K562 (cell line): Measurements from ENCODE around the gene PPEF2. TPM values are rescaled to one million over a fixed set of nuclear protein-coding genes. Genes with fewer than 3 reads are reported as not detected.
A peak's percentile ranks its signal among the peaks of the same experiment; 100 is the strongest.

Experiments used
- ATAC-seq: fragments of 200-7000 bp; cut with Tn5 transposase; 3 replicates; pipeline ENCODE4 v1.9.1; 2020; ENCODE audit warnings: moderate library complexity
- BruUV-seq: library from RNA; stranded (reverse); fragments of 400-500 nt; replicated peaks from 2 replicates; lab custom pipeline; 2021; lab: Mats Ljungman, UMichigan
- CTCF ChIA-PET: fragments of 300-600 bp; formaldehyde crosslinking; extraction: SDS; loops from one replicate; lab custom pipeline; 2021; ENCODE audit warnings: low intra/inter-chr PET ratio; lab: Yijun Ruan, JAX
- POLR2A ChIA-PET: fragments of 300-600, 350-650 bp; sonication (Branson Sonifier 250); formaldehyde crosslinking; extraction: SDS; loops from one replicate; lab custom pipeline; 2021; ENCODE audit warnings: antibody characterized with exemption, inconsistent platforms; lab: Yijun Ruan, JAX
- DNase-seq, 4 experiments: peaks; one replicate each; pipeline versions ENCODE4 v3.0.0 to v3.0.0-alpha.2; 2011 to 2018; ENCODE audit warnings: low spot score in 3 of 4, mixed read lengths in 3 of 4; ENCODE audit errors: extremely low read depth in 1 of 4
- FAIRE-seq: peaks from 2 replicates; lab custom pipeline; 2011; peaks lifted over from hg19 to GRCh38; lab: Jason Lieb, UNC
- H2AFZ ChIP-seq: 2 replicates; pipeline ENCODE4 v1.6.0; 2011; ENCODE audit warnings: low read depth, low read length, control low read depth, inconsistent platforms
- H3K27ac ChIP-seq: fragments of 200-600 bp; 3 replicates; pipeline ENCODE4 v1.8.0; 2011; ENCODE audit warnings: low read depth, mild to moderate bottlenecking, control low read depth, inconsistent platforms, low read length, moderate library complexity, mixed read lengths; ENCODE audit errors: extremely low read depth
- H3K27me3 ChIP-seq, 2 experiments: fragments of 300-600 bp in 1 of 2; 2 replicates in 1 of 2; 3 replicates in 1 of 2; pipeline versions ENCODE4 v1.6.0 to v1.8.0; 2011; ENCODE audit warnings: inconsistent platforms in 2 of 2, low read length in 2 of 2, mild to moderate bottlenecking in 1 of 2, mixed read lengths in 1 of 2, moderate library complexity in 1 of 2; ENCODE audit not compliant: control insufficient read depth in 2 of 2, insufficient read depth in 2 of 2
- H3K36me3 ChIP-seq: fragments of 300-600 bp; 3 replicates; pipeline ENCODE4 v1.8.0; 2011; ENCODE audit warnings: mild to moderate bottlenecking, low read length, inconsistent platforms; ENCODE audit not compliant: control insufficient read depth, insufficient read depth
- H3K4me1 ChIP-seq, 2 experiments: fragments of 200-600 bp in 1 of 2; replicated peaks in 1 of 2; 2 replicates in 1 of 2; 3 replicates in 1 of 2; pipeline versions ENCODE4 v1.5.1 to v1.8.0; 2011; ENCODE audit warnings: inconsistent platforms in 2 of 2, low read length in 2 of 2, mild to moderate bottlenecking in 1 of 2, mixed read lengths in 1 of 2, moderate library complexity in 1 of 2; ENCODE audit not compliant: control insufficient read depth in 2 of 2, insufficient read depth in 2 of 2
- H3K4me2 ChIP-seq: 2 replicates; pipeline ENCODE4 v1.6.1; 2011; ENCODE audit warnings: low read length, control low read depth, inconsistent platforms, mixed read lengths; ENCODE audit not compliant: insufficient read depth
- H3K4me3 ChIP-seq: fragments of 200-600 bp; sonication (generic), shearing (Covaris generic); 2 replicates; pipeline ENCODE4 v1.5.1; 2016; ENCODE audit warnings: control low read depth, inconsistent platforms
- H3K79me2 ChIP-seq: fragments of 200-600 bp; 3 replicates; pipeline ENCODE4 v1.8.0; 2011; ENCODE audit warnings: low read length, inconsistent platforms; ENCODE audit not compliant: control insufficient read depth, insufficient read depth
- H3K9ac ChIP-seq, 2 experiments: 2 replicates each; pipeline versions ENCODE4 v1.6.0 to v1.6.1; 2011; ENCODE audit warnings: low read depth in 2 of 2, low read length in 2 of 2, control low read depth in 1 of 2, inconsistent platforms in 1 of 2, mild to moderate bottlenecking in 1 of 2, mixed read lengths in 1 of 2; ENCODE audit not compliant: insufficient read depth in 1 of 2
- H3K9me1 ChIP-seq: one replicate; pipeline ENCODE4 v1.6.0; 2011; ENCODE audit warnings: inconsistent platforms, mild to moderate bottlenecking, low read length, moderate library complexity; ENCODE audit not compliant: control insufficient read depth, insufficient read depth
- H3K9me3 ChIP-seq: replicated peaks from 2 replicates; pipeline ENCODE4 v1.5.1; 2011; ENCODE audit warnings: low read depth, low read length, inconsistent platforms; ENCODE audit not compliant: control insufficient read depth, insufficient read depth
- H4K20me1 ChIP-seq: replicated peaks from 2 replicates; pipeline ENCODE4 v1.6.1; 2011; ENCODE audit warnings: low read length, inconsistent platforms, mixed read lengths; ENCODE audit not compliant: control insufficient read depth, insufficient read depth
- BRF1 ChIP-seq: IDR thresholded peaks from 3 replicates; pipeline ENCODE4 v1.6.1; 2011; ENCODE audit warnings: borderline replicate concordance, mild to moderate bottlenecking; ENCODE audit not compliant: insufficient read length; ENCODE audit errors: extremely low read depth
- GABPB1 ChIP-seq: sonication (generic); formaldehyde crosslinking; IDR thresholded peaks from 2 replicates; pipeline ENCODE4 v1.8.0; 2022; ENCODE audit warnings: mild to moderate bottlenecking, missing genetic modification reagents
- GTF2A2 ChIP-seq: IDR thresholded peaks from 2 replicates; pipeline ENCODE4 v1.6.1; 2016; ENCODE audit warnings: mild to moderate bottlenecking, missing genetic modification characterization, missing compliant biosample characterization
- PCBP2 ChIP-seq: fragments of 200-400 bp; formaldehyde crosslinking; IDR thresholded peaks from 2 replicates; pipeline ENCODE4 v1.6.1; 2018; ENCODE audit warnings: low read length, low read depth, mild to moderate bottlenecking, moderate library complexity; ENCODE audit not compliant: poor library complexity, severe bottlenecking
- PHB2 ChIP-seq: fragments of 450-650 bp; IDR thresholded peaks from 2 replicates; pipeline ENCODE4 v1.6.1; 2017; ENCODE audit warnings: low read depth
- PTRF ChIP-seq: fragments of 450-650 bp; IDR thresholded peaks from 2 replicates; pipeline ENCODE4 v1.6.1; 2016; ENCODE audit warnings: mild to moderate bottlenecking, missing genetic modification characterization, missing compliant biosample characterization
- ZBTB43 ChIP-seq: sonication (generic); formaldehyde crosslinking; IDR thresholded peaks from 2 replicates; pipeline ENCODE4 v1.8.0; 2023; ENCODE audit warnings: mild to moderate bottlenecking, missing genetic modification reagents
- ZNF165 ChIP-seq: fragments of 250-450 bp; sonication (Bioruptor Pico); IDR thresholded peaks from 2 replicates; pipeline ENCODE4 v1.4.0; 2020; ENCODE audit warnings: borderline replicate concordance
- WGBS: fragments of 100-300 bp; shearing (Covaris generic); methylation state at CpG from one replicate; pipeline ENCODE4 v1.1.6; 2016; ENCODE audit warnings: low coverage, mixed read lengths; ENCODE audit not compliant: insufficient coverage; ENCODE audit errors: missing lambda C conversion rate; 5-methylcytosine and 5-hydroxymethylcytosine counted together
- in situ Hi-C: fragments of 300-500 bp; cut with MboI; formaldehyde crosslinking; loops from 4 replicates; pipeline ENCODE4 v1.15.0; 2018; ENCODE audit warnings: inconsistent platforms, mixed read lengths
- intact Hi-C: fragments of 100-400 bp; cut with micrococcal nuclease; formaldehyde crosslinking; loops from 2 replicates; pipeline ENCODE4 v1.14.2; 2022
- polyA plus RNA-seq, 8 experiments: library from polyadenylated mRNA; depleted of rRNA in 4 of 8; stranded (reverse) in 5 of 8; unstranded in 3 of 8; fragments of >200 nt; fragmentation: Nextera tagmentation in 2 of 8; fragmentation: Illumina TruSeq in 1 of 8; extraction: Ambion mirVana in 2 of 8; extraction: Trizol in 1 of 8; gene quantifications; 2 replicates each; pipeline versions ENCODE4 v1.2.1 to v1.2.3, GENCODE V29; 2011 to 2014; ENCODE audit warnings: inconsistent platforms in 1 of 8, missing spikeins in 1 of 8
- total RNA-seq, 7 experiments: library from RNA; depleted of rRNA in 6 of 7; stranded (reverse); fragments of >200 nt in 6 of 7; fragmentation: Illumina TruSeq in 2 of 7; extraction: Trizol in 2 of 7; gene quantifications; 2 replicates each; pipeline versions ENCODE4 v1.2.1 to v1.2.3, GENCODE V29; 2011 to 2021; ENCODE audit warnings: low replicate concordance in 1 of 7

The PPEF2 gene
- total and polyA plus RNA-seq, 9 of the 15 experiments (the other 6 are each of a cell fraction or from before 2014, with no cell fraction given), result not detected

- TSS peak; percentile 51 for BruUV-seq
- CTCF ChIA-PET, result no interaction called here
- H3K27me3 ChIP-seq, result no peaks in the 10 kb centered on the region
These were observed 48.1 kb upstream of the PPEF2 start for GRCh38 chr4:75950213-75950815.

More at GRCh38 chr4:75950213-75950815, 48.1 kb upstream of the PPEF2 start:
- no peak overlapping the region for H3K9ac ChIP-seq
- intact Hi-C loops, result no loop called here
- H3K79me2 ChIP-seq, result no peaks in the 10 kb centered on the region
- H3K4me3 ChIP-seq, result no peak overlapping the region
- no peak for FAIRE-seq
- H3K27ac ChIP-seq, result no peak overlapping the region
- no peak for DNase-seq
- H3K9me3 ChIP-seq, result no peaks in the 10 kb centered on the region
- H4K20me1 ChIP-seq, result no peaks in the 10 kb centered on the region
- WGBS, result 79% methylated on average over 3 of the region's 3 CpGs
- in situ Hi-C loops, result no loop called here
- TF ChIP-seq GABPB1 (CRISPR knock-in tag) (no peak), PTRF (tag) (no peak), GTF2A2 (tag) (no peak), PHB2 (no peak), PCBP2 (no peak), ZNF165 (CRISPR knock-in tag) (no peak), ZBTB43 (CRISPR knock-in tag) (no peak), BRF1 (no peak)
- peaks cover 81% of the 10 kb centered on the region for H3K36me3 ChIP-seq
- H3K4me1 ChIP-seq, result no peaks in the 10 kb centered on the region
- no peak for ATAC-seq
- H3K4me2 ChIP-seq, result no peak overlapping the region
- POLR2A ChIA-PET, result interaction anchor here (0.5 kb wide), 1 partner anchor 381 kb away, joined by 3 read pairs; no protein-coding TSS in a partner anchor
- H2AFZ ChIP-seq, result no peak overlapping the region
- no peaks in the 10 kb centered on the region for H3K9me1 ChIP-seq
